HG03460 (cell line): ENCODE results near the gene LAS1L.
"Not testable (repeated sequence)": the region's sequence is repeated elsewhere in the genome, so short reads cannot be mapped to it uniquely, and the experiment has no call there.

Experiments
- ATAC-seq: cut with Tn5 transposase; IDR thresholded peaks from one replicate; pipeline ENCODE4 v1.9.1; 2021; ENCODE audit not compliant: unreplicated experiment

LAS1L gene

DNA sequence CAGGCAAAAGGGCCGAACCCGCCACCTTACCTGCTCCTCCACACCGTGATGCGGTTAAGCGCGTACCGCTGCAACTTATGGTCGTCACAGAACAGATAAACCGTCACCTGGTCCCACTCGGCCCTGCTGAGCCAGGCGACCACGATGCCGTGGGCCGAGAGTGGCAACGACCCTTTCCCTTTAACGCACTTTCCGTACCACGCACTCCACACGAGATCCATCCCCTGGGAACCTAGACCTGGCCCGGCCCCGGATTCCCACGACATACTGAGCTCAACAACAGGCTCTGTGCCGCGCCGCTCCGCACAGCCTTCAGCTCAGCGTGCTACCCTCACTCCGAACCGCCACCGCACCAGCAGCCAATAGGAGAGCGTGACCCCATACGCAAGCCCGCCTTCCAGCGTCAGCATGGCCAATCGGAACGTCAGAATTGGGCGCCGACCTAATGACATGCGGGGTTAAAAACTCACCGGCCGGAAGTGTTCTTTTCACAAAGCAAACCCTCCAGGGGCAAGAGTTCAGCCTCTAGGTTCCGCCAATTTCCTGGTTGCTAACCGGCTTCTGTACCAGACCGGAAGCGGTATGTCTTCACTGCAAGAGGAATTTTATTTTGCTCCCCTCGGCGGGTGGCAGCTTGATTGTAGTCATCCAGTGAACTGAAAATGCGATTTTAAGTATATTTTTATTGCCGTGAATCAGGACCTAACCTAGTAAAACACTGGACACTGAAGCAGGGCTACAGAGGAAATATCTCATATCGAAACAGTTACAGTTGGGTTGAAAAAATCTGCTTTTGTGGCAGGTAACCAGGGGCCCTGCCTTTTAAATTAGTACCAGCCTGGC, at the start of gene LAS1L:
LAS1L (minus strand) TSS at position 338 of the 843 bp plus-strand sequence; CDS start at position 266, 72 bp downstream.
- peak; percentile 100 for ATAC-seq

- no peak for ATAC-seq
Measured at GRCh38 chrX:65582450-65583082, 48.0 kb upstream of the LAS1L start.

DNA sequence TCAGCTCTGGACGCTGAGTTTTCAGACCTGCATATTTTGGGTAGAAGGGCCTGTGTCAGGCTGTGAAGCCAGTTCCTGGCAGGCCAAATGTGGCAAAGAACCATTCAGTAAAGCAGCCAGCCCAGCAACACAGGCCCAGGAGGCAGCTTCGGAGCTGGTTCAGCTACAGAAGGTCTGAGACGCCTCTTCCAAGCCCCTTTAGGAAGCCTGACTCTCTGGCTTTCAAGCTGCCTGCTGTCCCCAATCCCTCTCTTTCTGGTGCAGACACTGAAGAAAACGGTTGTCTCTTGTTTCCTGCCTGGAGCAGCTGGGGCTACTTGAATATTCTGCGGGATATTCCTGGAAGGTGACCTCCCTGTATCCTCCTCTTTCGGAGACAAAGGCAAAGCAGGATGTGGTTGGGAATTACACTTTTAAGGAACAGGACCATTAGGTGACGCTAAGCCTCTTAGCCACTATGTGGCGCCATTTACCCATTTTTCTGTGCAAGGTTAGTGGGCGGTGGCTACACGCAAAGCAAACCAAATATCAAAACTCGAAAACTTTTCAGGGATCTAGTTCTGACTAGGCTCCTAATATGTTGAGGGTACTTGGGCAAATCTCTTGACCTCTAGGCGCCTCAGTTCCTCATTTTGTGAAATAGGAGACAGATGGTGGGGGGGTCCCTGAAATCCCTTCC, 47.2 kb upstream of the LAS1L start:
- ATAC-seq, result peak; percentile 87

- ATAC-seq, result no peak
Measured at GRCh38 chrX:65578346-65578745, 43.8 kb upstream of the LAS1L start.

DNA sequence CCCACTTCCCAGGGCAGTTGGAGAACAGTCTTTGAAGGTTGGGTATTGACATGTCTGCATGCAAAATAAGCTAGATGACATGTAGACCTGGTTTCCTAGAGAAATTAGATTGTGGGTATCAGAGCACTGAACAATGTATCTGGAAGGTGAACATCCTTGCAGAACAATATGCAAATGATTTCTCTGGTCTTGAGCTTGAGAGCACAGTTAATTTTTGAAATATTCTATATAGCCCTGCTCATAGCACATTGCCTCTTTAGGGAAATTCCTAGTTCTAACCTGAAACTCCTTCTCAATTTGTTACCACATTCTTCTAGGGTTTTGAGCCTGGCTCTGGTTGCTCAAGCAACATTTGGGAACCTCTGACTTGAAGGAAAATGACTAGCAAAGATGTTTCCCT, 41.6 kb upstream of the LAS1L start:
- ATAC-seq, result no peak

DNA sequence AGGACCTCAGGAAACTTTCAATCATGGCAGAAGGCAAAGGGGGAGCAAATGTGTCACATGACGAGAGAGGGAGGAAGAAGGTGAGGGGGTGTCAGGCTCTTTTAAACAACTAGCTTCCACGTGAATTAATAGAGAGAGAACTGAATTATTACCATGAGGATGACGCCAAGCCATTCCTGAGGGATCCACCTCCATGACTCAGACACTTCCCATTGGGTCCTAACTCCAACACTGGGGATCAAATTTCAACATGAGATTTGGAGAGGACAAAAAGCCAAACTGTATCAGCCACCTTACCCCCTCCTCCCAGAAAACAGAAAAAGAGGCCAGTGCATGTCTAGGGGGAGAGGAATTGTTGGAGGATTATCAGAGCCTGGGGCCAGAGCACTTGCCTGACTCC, 40.4 kb upstream of the LAS1L start:
- no peak for ATAC-seq

- ATAC-seq, result no peak
Measured at GRCh38 chrX:65574356-65574755, 39.8 kb upstream of the LAS1L start.

- no peak for ATAC-seq
Measured at GRCh38 chrX:65572971-65573370, 38.4 kb upstream of the LAS1L start.

GRCh38 chrX:65562850-65563249, 28.3 kb upstream of the LAS1L start:
- not testable (repeated sequence) for ATAC-seq

GRCh38 chrX:65551489-65552339, 17.1 kb upstream of the LAS1L start:
- ATAC-seq, result no peak

- ATAC-seq, result no peak
Measured at GRCh38 chrX:65551086-65551485, 16.5 kb upstream of the LAS1L start.

DNA sequence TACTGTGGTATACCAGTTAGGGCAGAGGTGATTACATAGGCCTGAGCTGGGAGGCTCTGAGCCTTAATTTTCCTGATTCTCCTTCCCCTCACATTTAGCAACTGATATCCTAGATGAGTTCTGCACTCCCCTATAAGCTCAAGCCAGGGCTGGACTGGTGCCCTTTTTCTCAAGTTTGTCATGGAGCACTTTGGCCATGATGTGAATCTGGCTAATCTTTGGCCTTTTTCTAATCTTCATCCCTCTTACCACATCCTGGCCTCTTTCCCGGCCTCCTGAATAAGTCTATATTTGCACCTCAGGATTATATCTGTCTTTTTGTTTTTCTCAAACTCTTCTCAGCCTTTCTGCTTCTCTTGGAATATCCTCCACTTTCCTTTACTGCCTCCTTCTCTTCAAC, 10.9 kb upstream of the LAS1L start:
- no peak for ATAC-seq

DNA sequence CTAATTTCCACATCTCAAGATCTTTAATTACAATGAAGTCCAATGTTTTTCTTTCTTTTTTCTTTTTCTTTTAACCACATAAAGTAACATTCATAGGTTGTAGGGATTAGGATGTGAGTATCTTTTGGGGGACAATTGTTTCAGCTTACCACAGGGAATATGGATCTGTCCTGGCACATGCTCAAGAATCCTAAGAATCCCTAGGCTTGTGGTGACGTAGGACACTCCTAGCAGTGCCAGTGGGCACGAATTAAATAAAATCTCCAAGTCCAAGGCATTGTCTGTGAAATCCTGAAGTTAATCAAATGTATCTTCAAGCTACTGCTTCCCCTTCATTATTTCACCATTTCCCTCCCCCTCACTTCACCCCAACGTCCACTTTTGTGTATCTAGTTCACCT, 2.6 kb upstream of the LAS1L start:
- ATAC-seq, result no peak

GRCh38 chrX:65536291-65536690, 1.7 kb upstream of the LAS1L start:
- no peak for ATAC-seq

DNA sequence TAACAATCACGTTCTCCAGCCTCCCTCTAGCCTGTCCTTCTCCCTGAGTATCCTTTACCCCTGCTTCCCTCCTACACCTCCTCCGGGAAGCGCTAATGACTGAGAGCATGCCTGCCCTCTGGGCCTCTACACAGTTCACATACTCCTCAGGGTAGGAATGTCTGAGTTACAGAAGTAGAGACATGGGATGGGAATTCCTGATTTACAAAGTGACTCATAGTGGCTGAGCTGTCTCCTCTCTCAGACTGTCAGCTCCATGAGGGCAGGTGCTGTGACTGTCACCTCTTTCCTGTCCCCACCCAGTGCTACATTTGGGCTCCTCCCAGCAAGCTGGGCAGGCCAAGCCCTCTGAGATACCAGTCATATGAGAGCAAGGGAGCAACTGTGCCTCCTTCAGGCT, 2.6 kb downstream of the LAS1L start:
- no peak for ATAC-seq

DNA sequence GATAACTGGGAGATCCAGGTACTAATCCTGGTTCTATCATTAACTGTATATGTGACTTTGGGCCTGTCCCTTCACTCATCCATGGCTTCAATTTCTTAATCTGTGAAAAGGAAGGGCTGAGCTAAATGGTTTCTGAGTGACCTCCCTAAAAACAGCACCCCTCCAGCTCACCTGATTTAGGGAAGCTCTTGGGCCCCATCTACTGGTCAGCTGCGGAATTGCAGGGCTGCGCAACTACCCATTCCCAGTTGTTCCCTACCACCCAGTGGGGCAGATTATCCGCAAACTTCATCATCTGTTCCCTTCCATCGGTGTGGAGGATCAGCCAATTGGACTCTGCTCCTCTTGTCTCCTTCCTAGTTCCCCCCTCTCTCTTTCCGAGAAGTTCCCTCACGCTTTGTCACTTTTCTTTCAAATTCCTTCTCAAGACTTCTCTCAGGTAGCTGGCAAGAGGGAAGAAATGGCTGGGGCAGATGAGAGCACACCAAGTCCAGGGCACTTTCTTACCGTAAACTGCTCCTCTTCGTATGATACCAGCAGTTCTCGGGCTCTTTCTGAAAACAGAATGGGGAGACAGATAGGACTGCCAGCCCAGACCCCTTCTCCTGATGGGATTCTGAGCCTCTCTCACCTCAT, 5.8 kb downstream of the LAS1L start:
- peak; percentile 62 for ATAC-seq

GRCh38 chrX:65528293-65528692, 6.3 kb downstream of the LAS1L start:
- ATAC-seq, result no peak

DNA sequence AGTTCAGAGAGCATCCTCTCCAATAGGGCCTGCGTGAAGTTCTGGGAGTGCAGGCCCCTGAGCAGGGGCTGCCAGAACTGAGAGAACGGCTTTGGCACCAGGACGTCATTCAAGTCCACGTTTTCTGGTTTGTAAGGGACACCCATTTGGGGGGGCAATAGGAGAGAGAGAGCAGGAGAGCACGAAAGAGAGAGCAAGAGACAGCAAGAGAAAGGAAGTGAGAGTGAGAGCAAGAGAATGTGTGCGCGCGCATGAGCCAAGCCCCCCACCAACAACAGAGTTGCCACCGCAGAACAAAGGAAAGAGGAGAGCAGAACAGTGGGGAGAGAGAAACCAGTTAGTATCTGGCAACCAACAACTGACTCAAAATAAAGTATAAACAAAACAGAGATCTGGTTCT, 10.4 kb downstream of the LAS1L start:
- no peak for ATAC-seq

GRCh38 chrX:65522739-65523372, 11.7 kb downstream of the LAS1L start:
- ATAC-seq, result no peak

- ATAC-seq, result not testable (repeated sequence)
Measured at GRCh38 chrX:65519530-65519929, 15.1 kb downstream of the LAS1L start.
